Measurements from ENCODE around the gene NBL1.

NBL1 gene

GRCh38 chr1:19665186-19665495 lies 21.0 kb downstream of the NBL1 start (continued):
- no peak for TF ChIP-seq BCL6B (tag by site-specific recombination; IDR thresholded peaks at IDR 0.05)
- TF ChIP-seq ZNF518A (tag by site-specific recombination; conservative IDR thresholded peaks at IDR 0.05; ENCODE audit: low read depth), result no peak
- TF ChIP-seq ZNF596 (tag by site-specific recombination; IDR thresholded peaks at IDR 0.05), result no peak
- TF ChIP-seq ZNF704 (tag by site-specific recombination; IDR thresholded peaks at IDR 0.05), result no peak
- no peak for TF ChIP-seq ZBTB49 (tag by site-specific recombination; IDR thresholded peaks at IDR 0.05; ENCODE audit: low read depth)
- peak; percentile 24; the same call in 1 of the 2 replicates for TF ChIP-seq ZNF398 (tag by site-specific recombination; IDR thresholded peaks at IDR 0.05)
- no peak for TF ChIP-seq ZNF132 (tag by site-specific recombination; IDR thresholded peaks at IDR 0.05; ENCODE audit: borderline replicate concordance)
- peak; percentile 64 for TF ChIP-seq PATZ1 (tag by site-specific recombination; IDR thresholded peaks at IDR 0.05)
- TF ChIP-seq ZNF585B (tag by site-specific recombination; IDR thresholded peaks at IDR 0.05), result no peak
- peak; percentile 39; the same call in 1 of the 2 replicates for TF ChIP-seq SP2 (tag by site-specific recombination; IDR thresholded peaks at IDR 0.05)
- no peak for TF ChIP-seq KLF1 (tag by site-specific recombination; IDR thresholded peaks at IDR 0.05)
- TF ChIP-seq KLF17 (tag by site-specific recombination; IDR thresholded peaks at IDR 0.05), result no peak
- TF ChIP-seq SCRT1 (tag by site-specific recombination; IDR thresholded peaks at IDR 0.05; ENCODE audit: borderline replicate concordance), result no peak
- peak; percentile 62; the same call in 1 of the 2 replicates for TF ChIP-seq GLIS2 (tag by site-specific recombination; IDR thresholded peaks at IDR 0.05)
- TF ChIP-seq YY1 (tag by site-specific recombination; IDR thresholded peaks at IDR 0.05), result no peak
- TF ChIP-seq GLIS1 (tag by site-specific recombination; IDR thresholded peaks at IDR 0.05), result no peak
- TF ChIP-seq ZNF654 (tag by site-specific recombination; IDR thresholded peaks at IDR 0.05; ENCODE audit: low read depth), result no peak
- TF ChIP-seq ZNF521 (tag by site-specific recombination; IDR thresholded peaks at IDR 0.05), result no peak
- TF ChIP-seq KLF9 (tag by site-specific recombination; IDR thresholded peaks at IDR 0.05; ENCODE audit: low read depth), result 0 out of 2 replicates have a peak, but pooled peaks have one; percentile 23
- TF ChIP-seq ZNF510 (tag by site-specific recombination; IDR thresholded peaks at IDR 0.05; ENCODE audit: insufficient replicate concordance), result no peak

Measured in HEK293 (cell line).